K562 (cell line): Measurements from ENCODE around the gene LUZP1. TPM values are rescaled to one million over a fixed set of nuclear protein-coding genes. Genes with fewer than 3 reads are reported as not detected.

Source experiments
- CEBPB ChIP-seq: fragments of 450-650 bp; IDR thresholded peaks from 2 replicates; pipeline ENCODE4 v1.6.1; 2016; ENCODE audit warnings: missing genetic modification characterization, missing compliant biosample characterization
- ELF2 ChIP-seq: fragments of 250-450 bp; sonication (Bioruptor Pico); IDR thresholded peaks from 2 replicates; pipeline ENCODE4 v1.5.0; 2021; ENCODE audit warnings: mild to moderate bottlenecking
- HSF4 ChIP-seq: fragments of 250-450 bp; sonication (Bioruptor Pico); IDR thresholded peaks from 2 replicates; pipeline ENCODE4 v2.1.2; 2022; ENCODE audit warnings: mild to moderate bottlenecking, moderate library complexity, borderline replicate concordance
- NR4A1 ChIP-seq, 2 experiments: fragments of 250-450 bp in 1 of 2; fragments of 450-650 bp in 1 of 2; sonication (Bioruptor Pico) in 1 of 2; IDR thresholded peaks; 2 replicates each; pipeline versions ENCODE4 v1.4.0 to v1.6.1; 2016 to 2020; ENCODE audit warnings: mild to moderate bottlenecking in 2 of 2, missing compliant biosample characterization in 1 of 2, missing genetic modification characterization in 1 of 2, moderate library complexity in 1 of 2
- RBM34 ChIP-seq: fragments of 200-400 bp; formaldehyde crosslinking; IDR thresholded peaks from 2 replicates; pipeline ENCODE4 v1.6.1; 2018; ENCODE audit warnings: low read length, borderline replicate concordance; ENCODE audit not compliant: insufficient read depth
- SRF ChIP-seq, 2 experiments: fragments of 250-450, 450-650 bp in 1 of 2; sonication (Bioruptor Pico) in 1 of 2; sonication (generic) in 1 of 2; formaldehyde crosslinking; IDR thresholded peaks; 2 replicates each; pipeline versions ENCODE4 v1.5.0 to v1.5.1; 2020 to 2022; ENCODE audit warnings: mild to moderate bottlenecking in 1 of 2, missing genetic modification reagents in 1 of 2
- WHSC1 ChIP-seq: IDR thresholded peaks from one replicate; pipeline ENCODE4 v1.6.1; 2012; ENCODE audit warnings: low read length, control low read depth, inconsistent platforms
- ZBTB17 ChIP-seq: fragments of 450-650 bp; formaldehyde crosslinking; IDR thresholded peaks from 2 replicates; pipeline ENCODE4 v1.4.0; 2020; ENCODE audit warnings: mild to moderate bottlenecking
- ZNF124 ChIP-seq: sonication (generic); formaldehyde crosslinking; IDR thresholded peaks from 2 replicates; pipeline ENCODE4 v1.8.1; 2022; ENCODE audit warnings: missing genetic modification reagents
- ZNF316 ChIP-seq: fragments of 450-650 bp; IDR thresholded peaks from 2 replicates; pipeline ENCODE4 v1.6.1; 2016
- ZNF41 ChIP-seq: fragments of 250-450 bp; sonication (Bioruptor Pico); conservative IDR thresholded peaks from 2 replicates; pipeline ENCODE4 v1.4.0; 2020; ENCODE audit warnings: mild to moderate bottlenecking
- ZNF449 ChIP-seq: fragments of 250-450 bp; sonication (Bioruptor Pico); IDR thresholded peaks from 2 replicates; pipeline ENCODE4 v1.8.0; 2022; ENCODE audit warnings: moderate library complexity, mild to moderate bottlenecking, inconsistent platforms
- polyA plus RNA-seq, 8 experiments: library from polyadenylated mRNA; depleted of rRNA in 4 of 8; stranded (reverse) in 5 of 8; unstranded in 3 of 8; fragments of >200 nt; fragmentation: Nextera tagmentation in 2 of 8; fragmentation: Illumina TruSeq in 1 of 8; extraction: Ambion mirVana in 2 of 8; extraction: Trizol in 1 of 8; gene quantifications; 2 replicates each; pipeline versions ENCODE4 v1.2.1 to v1.2.3, GENCODE V29; 2011 to 2014; ENCODE audit warnings: inconsistent platforms in 1 of 8, missing spikeins in 1 of 8
- total RNA-seq, 7 experiments: library from RNA; depleted of rRNA in 6 of 7; stranded (reverse); fragments of >200 nt in 6 of 7; fragmentation: Illumina TruSeq in 2 of 7; extraction: Trizol in 2 of 7; gene quantifications; 2 replicates each; pipeline versions ENCODE4 v1.2.1 to v1.2.3, GENCODE V29; 2011 to 2021; ENCODE audit warnings: low replicate concordance in 1 of 7
- TF ChIP-seq, protein P1 (sequence below): IDR thresholded peaks from 3 replicates; pipeline ENCODE4 v1.6.1; 2011; ENCODE audit warnings: borderline replicate concordance, mild to moderate bottlenecking, moderate library complexity; ENCODE audit not compliant: insufficient read length; ENCODE audit errors: extremely low read depth
- TF ChIP-seq, protein P2 (sequence below): fragments of 450-650 bp; formaldehyde crosslinking; IDR thresholded peaks from 2 replicates; pipeline ENCODE4 v1.4.0; 2020; ENCODE audit warnings: mild to moderate bottlenecking, moderate library complexity

The LUZP1 gene
- total and polyA plus RNA-seq, 9 of the 15 experiments (the other 6 are each of a cell fraction or from before 2014, with no cell fraction given), result 6.5 to 19.1 (median 12.4) TPM

- TF ChIP-seq ZNF449 (CRISPR knock-in tag) (no peak), ZBTB17 (CRISPR knock-in tag) (no peak), SRF (CRISPR knock-in tag; IDR thresholded peaks at IDR 0.05) (no peak), RBM34 (no peak), CEBPB (tag) (peak; percentile 95), ZNF316 (peak; percentile 72), ZNF124 (CRISPR knock-in tag) (no peak), NR4A1 (CRISPR knock-in tag; IDR thresholded peaks at IDR 0.05) (no peak), NR4A1 (tag; IDR thresholded peaks at IDR 0.05) (no peak), ELF2 (no peak), WHSC1 (no peak), ZNF41 (CRISPR knock-in tag) (no peak), HSF4 (CRISPR knock-in tag) (no peak)
- TF ChIP-seq, protein P1, sequence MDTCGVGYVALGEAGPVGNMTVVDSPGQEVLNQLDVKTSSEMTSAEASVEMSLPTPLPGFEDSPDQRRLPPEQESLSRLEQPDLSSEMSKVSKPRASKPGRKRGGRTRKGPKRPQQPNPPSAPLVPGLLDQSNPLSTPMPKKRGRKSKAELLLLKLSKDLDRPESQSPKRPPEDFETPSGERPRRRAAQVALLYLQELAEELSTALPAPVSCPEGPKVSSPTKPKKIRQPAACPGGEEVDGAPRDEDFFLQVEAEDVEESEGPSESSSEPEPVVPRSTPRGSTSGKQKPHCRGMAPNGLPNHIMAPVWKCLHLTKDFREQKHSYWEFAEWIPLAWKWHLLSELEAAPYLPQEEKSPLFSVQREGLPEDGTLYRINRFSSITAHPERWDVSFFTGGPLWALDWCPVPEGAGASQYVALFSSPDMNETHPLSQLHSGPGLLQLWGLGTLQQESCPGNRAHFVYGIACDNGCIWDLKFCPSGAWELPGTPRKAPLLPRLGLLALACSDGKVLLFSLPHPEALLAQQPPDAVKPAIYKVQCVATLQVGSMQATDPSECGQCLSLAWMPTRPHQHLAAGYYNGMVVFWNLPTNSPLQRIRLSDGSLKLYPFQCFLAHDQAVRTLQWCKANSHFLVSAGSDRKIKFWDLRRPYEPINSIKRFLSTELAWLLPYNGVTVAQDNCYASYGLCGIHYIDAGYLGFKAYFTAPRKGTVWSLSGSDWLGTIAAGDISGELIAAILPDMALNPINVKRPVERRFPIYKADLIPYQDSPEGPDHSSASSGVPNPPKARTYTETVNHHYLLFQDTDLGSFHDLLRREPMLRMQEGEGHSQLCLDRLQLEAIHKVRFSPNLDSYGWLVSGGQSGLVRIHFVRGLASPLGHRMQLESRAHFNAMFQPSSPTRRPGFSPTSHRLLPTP, result no peak
- TF ChIP-seq, protein P2, sequence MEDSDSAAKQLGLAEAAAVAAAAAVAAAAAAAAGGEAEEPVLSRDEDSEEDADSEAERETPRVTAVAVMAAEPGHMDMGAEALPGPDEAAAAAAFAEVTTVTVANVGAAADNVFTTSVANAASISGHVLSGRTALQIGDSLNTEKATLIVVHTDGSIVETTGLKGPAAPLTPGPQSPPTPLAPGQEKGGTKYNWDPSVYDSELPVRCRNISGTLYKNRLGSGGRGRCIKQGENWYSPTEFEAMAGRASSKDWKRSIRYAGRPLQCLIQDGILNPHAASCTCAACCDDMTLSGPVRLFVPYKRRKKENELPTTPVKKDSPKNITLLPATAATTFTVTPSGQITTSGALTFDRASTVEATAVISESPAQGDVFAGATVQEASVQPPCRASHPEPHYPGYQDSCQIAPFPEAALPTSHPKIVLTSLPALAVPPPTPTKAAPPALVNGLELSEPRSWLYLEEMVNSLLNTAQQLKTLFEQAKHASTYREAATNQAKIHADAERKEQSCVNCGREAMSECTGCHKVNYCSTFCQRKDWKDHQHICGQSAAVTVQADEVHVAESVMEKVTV (CRISPR knock-in tag), result no peak
Observed at GRCh38 chr1:23163395-23163794, 5.3 kb downstream of the LUZP1 start (continued).
